ENCODE results near the gene SLC44A4. TPM values are rescaled to one million over a fixed set of nuclear protein-coding genes. Genes with fewer than 3 reads are reported as not detected.
"Not testable (repeated sequence)": the region's sequence is repeated elsewhere in the genome, so short reads cannot be mapped to it uniquely, and the experiment has no call there.

SLC44A4 gene
- total RNA-seq, 4 donors from 2014 or later, result 1.6 TPM; not detected in 3

- in situ Hi-C loops (cut with MboI; ENCODE audit: low sequenced_read_pairs in 4 of 4), result loop anchor here in 1 of 4 donors (25.0 kb wide), 1 partner anchor 1427 kb away; the partner anchor contains the start of genes B3GALT4, PFDN6, RGL2 and WDR46
- intact Hi-C loops (cut with DNase I; ENCODE audit: low total_unique reads), result loop anchor here (5.0 to 10.0 kb wide), 2 partner anchors 85 to 313 kb away; partner anchors contain the start of genes ATP6V1G2, NFKBIL1 and VWA7
- ATAC-seq, result no peak
- Histone ChIP-seq H3K4me1 (peaks cover 20 to 22% of the 10 kb centered on the region in 2 donors), H3K36me3 (peaks cover 0 to 47% of the 10 kb centered on the region in 2 donors), H3K9me3 (no peaks in the 10 kb centered on the region), H3K27me3 (no peaks in the 10 kb centered on the region), H3K4me3 (no peak overlapping the region), H3K27ac (no peak overlapping the region)
- DNase-seq, result no peak
- TF ChIP-seq POLR2A (IDR thresholded peaks at IDR 0.05), result no peak
- TF ChIP-seq, protein P1, sequence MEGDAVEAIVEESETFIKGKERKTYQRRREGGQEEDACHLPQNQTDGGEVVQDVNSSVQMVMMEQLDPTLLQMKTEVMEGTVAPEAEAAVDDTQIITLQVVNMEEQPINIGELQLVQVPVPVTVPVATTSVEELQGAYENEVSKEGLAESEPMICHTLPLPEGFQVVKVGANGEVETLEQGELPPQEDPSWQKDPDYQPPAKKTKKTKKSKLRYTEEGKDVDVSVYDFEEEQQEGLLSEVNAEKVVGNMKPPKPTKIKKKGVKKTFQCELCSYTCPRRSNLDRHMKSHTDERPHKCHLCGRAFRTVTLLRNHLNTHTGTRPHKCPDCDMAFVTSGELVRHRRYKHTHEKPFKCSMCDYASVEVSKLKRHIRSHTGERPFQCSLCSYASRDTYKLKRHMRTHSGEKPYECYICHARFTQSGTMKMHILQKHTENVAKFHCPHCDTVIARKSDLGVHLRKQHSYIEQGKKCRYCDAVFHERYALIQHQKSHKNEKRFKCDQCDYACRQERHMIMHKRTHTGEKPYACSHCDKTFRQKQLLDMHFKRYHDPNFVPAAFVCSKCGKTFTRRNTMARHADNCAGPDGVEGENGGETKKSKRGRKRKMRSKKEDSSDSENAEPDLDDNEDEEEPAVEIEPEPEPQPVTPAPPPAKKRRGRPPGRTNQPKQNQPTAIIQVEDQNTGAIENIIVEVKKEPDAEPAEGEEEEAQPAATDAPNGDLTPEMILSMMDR (IDR thresholded peaks at IDR 0.05 in 4 of 5, conservative IDR thresholded peaks at IDR 0.05 in 1 of 5), result no peak
Observed at GRCh38 chr6:31859923-31860322, 18.9 kb downstream of the SLC44A4 start.

- Histone ChIP-seq H3K4me3 (no peak overlapping the region), H3K27me3 (no peaks in the 10 kb centered on the region), H3K9me3 (no peaks in the 10 kb centered on the region), H3K36me3 (peaks cover 0 to 47% of the 10 kb centered on the region in 2 donors), H3K4me1 (peaks cover 13 to 15% of the 10 kb centered on the region in 2 donors), H3K27ac (no peak overlapping the region)
- DNase-seq (no peak), ATAC-seq (no peak)
- no peak for TF ChIP-seq POLR2A (IDR thresholded peaks at IDR 0.05)
- TF ChIP-seq, protein P1 (IDR thresholded peaks at IDR 0.05 in 4 of 5, conservative IDR thresholded peaks at IDR 0.05 in 1 of 5), result no peak
- intact Hi-C loops (cut with DNase I; ENCODE audit: low total_unique reads), result no loop called here
- in situ Hi-C loops (cut with MboI; ENCODE audit: low sequenced_read_pairs in 4 of 4), result loop anchor here in 1 of 4 donors (25.0 kb wide), 1 partner anchor 1429 kb away; the partner anchor contains the start of genes B3GALT4, PFDN6, RGL2 and WDR46
Observed at GRCh38 chr6:31858707-31859106, 20.1 kb downstream of the SLC44A4 start.

DNA sequence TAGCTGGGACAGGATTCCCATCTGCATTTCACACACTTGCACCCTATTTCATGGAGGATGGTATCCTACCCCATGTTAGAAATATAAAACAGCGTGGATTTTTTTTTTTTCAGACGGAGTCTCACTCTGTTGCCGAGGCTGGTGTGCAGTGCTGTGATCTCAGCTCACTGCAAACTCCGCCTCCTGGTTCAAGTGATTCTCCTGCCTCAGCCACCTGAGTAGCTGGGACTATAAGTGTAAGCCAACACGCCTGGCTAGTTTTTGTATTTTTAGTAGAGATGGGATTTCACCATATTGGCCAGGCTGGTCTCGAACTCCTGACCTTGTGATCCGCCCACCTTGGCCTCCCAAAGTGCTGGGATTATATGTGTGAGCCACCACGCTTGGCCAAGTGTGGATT is 21.0 kb downstream of the SLC44A4 start:
- H3K4me3 ChIP-seq; H3K9me3 ChIP-seq; ATAC-seq; H3K27ac ChIP-seq; H3K4me1 ChIP-seq; H3K27me3 ChIP-seq; intact Hi-C loops (cut with DNase I; ENCODE audit: low total_unique reads); DNase-seq: not testable (repeated sequence)
- in situ Hi-C loops (cut with MboI; ENCODE audit: low sequenced_read_pairs in 4 of 4), result loop anchor here in 1 of 4 donors (25.0 kb wide), 1 partner anchor 1430 kb away; the partner anchor contains the start of genes B3GALT4, PFDN6, RGL2 and WDR46
- H3K36me3 ChIP-seq, result peaks cover 0 to 47% of the 10 kb centered on the region in 2 donors

DNA sequence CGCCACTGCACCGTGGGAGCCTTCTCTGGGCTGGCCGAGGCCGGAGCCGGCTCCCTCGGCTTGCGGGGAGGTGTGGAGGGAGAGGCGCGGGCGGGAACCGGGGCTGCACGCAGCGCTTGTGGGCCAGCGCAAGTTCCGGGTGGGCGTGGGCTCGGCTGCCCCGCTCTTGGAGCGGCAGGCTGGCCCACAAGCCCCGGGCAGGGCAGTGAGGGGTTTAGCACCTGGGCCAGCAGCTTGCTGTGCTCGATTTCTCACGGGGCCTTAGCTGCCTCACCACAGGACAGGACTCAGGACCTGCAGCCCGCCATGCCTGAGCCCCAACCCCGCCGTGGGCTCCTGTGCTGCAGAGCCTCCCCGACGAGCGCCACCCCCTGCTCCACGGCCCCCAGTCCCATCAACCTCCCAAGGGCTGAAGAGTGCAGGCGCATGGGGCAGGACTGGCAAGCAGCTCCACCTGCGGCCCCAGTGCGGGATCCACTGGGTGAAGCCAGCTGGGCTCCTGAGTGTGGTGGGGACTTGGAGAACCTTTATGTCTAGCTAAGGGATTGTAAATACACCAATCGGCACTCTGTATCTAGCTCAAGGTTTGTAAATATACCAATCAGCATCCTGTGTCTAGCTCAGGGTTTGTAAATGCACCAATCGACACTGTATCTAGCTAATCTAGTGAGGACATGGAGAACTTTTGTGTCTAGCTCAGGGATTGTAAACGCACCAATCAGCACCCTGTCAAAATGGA is 26.6 kb downstream of the SLC44A4 start:
- H3K9me3 ChIP-seq; H3K27ac ChIP-seq; DNase-seq; H3K36me3 ChIP-seq; intact Hi-C loops (cut with DNase I; ENCODE audit: low total_unique reads); ATAC-seq; H3K27me3 ChIP-seq; H3K4me3 ChIP-seq; H3K4me1 ChIP-seq: not testable (repeated sequence)
- in situ Hi-C loops (cut with MboI; ENCODE audit: low sequenced_read_pairs in 4 of 4), result loop anchor here in 1 of 4 donors (25.0 kb wide), 1 partner anchor 1435 kb away; the partner anchor contains the start of genes B3GALT4, PFDN6, RGL2 and WDR46

DNA sequence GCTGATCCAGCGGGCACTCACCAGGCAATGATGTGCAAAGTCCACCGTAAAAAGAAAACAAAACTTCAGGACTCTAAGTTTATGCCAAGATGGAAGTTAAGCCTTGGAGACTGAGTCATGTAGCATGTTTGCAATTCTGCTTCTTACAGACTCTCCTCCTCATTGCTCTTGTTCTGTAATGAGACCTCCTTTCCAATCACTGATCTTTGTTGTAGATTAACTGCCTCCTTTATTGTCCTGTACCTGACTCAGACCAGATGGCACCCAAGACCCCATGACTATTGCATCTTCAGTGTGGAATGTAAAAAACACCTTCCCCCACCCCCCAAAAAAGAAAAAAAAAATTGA is 27.3 kb downstream of the SLC44A4 start:
- ATAC-seq (no peak), DNase-seq (no peak)
- no peaks in the 10 kb centered on the region for H3K27me3 ChIP-seq
- TF ChIP-seq, protein P1 (IDR thresholded peaks at IDR 0.05 in 4 of 5, conservative IDR thresholded peaks at IDR 0.05 in 1 of 5), result no peak
- TF ChIP-seq POLR2A (IDR thresholded peaks at IDR 0.05), result no peak
- H3K4me1 ChIP-seq, result no peaks in the 10 kb centered on the region
- intact Hi-C loops (cut with DNase I; ENCODE audit: low total_unique reads), result no loop called here
- peaks cover 0 to under 1% of the 10 kb centered on the region in 2 donors for H3K36me3 ChIP-seq
- in situ Hi-C loops (cut with MboI; ENCODE audit: low sequenced_read_pairs in 4 of 4), result loop anchor here in 1 of 4 donors (25.0 kb wide), 1 partner anchor 1436 kb away; the partner anchor contains the start of genes B3GALT4, PFDN6, RGL2 and WDR46
- H3K27ac ChIP-seq, result no peak overlapping the region
- no peak overlapping the region for H3K4me3 ChIP-seq
- no peaks in the 10 kb centered on the region for H3K9me3 ChIP-seq
